Measurements from ENCODE around the gene GCNT3. TPM values are rescaled to one million over a fixed set of nuclear protein-coding genes. Genes with fewer than 3 reads are reported as not detected.
"Not testable (repeated sequence)": the region's sequence is repeated elsewhere in the genome, so short reads cannot be mapped to it uniquely, and the experiment has no call there.

Gene GCNT3
- total RNA-seq, 1 experiment from 2014 or later = 0.50 TPM

GRCh38 chr15:59615661-59616060 is 4.1 kb downstream of the GCNT3 start:
- DNase-seq (ENCODE audit: extremely low read depth, low read depth) = no peak

GRCh38 chr15:59616379-59616778 is 4.8 kb downstream of the GCNT3 start:
- no peak for DNase-seq (ENCODE audit: extremely low read depth, low read depth)

GRCh38 chr15:59618406-59618805 is 6.8 kb downstream of the GCNT3 start:
- no peak for DNase-seq (ENCODE audit: extremely low read depth, low read depth)

GRCh38 chr15:59622289-59622688 is 10.7 kb downstream of the GCNT3 start:
- DNase-seq (ENCODE audit: extremely low read depth, low read depth) = peak; percentile 71

GRCh38 chr15:59632714-59633113 is 21.1 kb downstream of the GCNT3 start:
- DNase-seq (ENCODE audit: extremely low read depth, low read depth) = peak; percentile 18

- DNase-seq (ENCODE audit: extremely low read depth, low read depth) = no peak
These were observed 24.6 kb downstream of the GCNT3 start for GRCh38 chr15:59636184-59636583.

- DNase-seq (ENCODE audit: extremely low read depth, low read depth) = not testable (repeated sequence)
These were observed 25.9 kb downstream of the GCNT3 start for GRCh38 chr15:59637507-59637906.

- DNase-seq (ENCODE audit: extremely low read depth, low read depth) = no peak
These were observed 30.8 kb downstream of the GCNT3 start for GRCh38 chr15:59642351-59642750.

- no peak for DNase-seq (ENCODE audit: extremely low read depth, low read depth)
These were observed 33.2 kb downstream of the GCNT3 start for GRCh38 chr15:59644756-59645155.

GRCh38 chr15:59645812-59646211 is 34.2 kb downstream of the GCNT3 start:
- not testable (repeated sequence) for DNase-seq (ENCODE audit: extremely low read depth, low read depth)

GRCh38 chr15:59646277-59646676 is 34.7 kb downstream of the GCNT3 start:
- DNase-seq (ENCODE audit: extremely low read depth, low read depth) = no peak

GRCh38 chr15:59647085-59647484 is 35.5 kb downstream of the GCNT3 start:
- DNase-seq (ENCODE audit: extremely low read depth, low read depth) = no peak

- no peak for DNase-seq (ENCODE audit: extremely low read depth, low read depth)
These were observed 38.0 kb downstream of the GCNT3 start for GRCh38 chr15:59649603-59650002.

- DNase-seq (ENCODE audit: extremely low read depth, low read depth) = no peak
These were observed 42.5 kb downstream of the GCNT3 start for GRCh38 chr15:59654046-59654445.

GRCh38 chr15:59656897-59657634 is 45.5 kb downstream of the GCNT3 start, which contains the start of gene GTF2A2:
Gene GTF2A2, minus strand, starts transcription at chr15:59657515. Its CDS starts 5,238 bp downstream, at chr15:59652277.
- DNase-seq (ENCODE audit: extremely low read depth, low read depth) = peak; percentile 89

- no peak for DNase-seq (ENCODE audit: extremely low read depth, low read depth)
These were observed 46.1 kb downstream of the GCNT3 start for GRCh38 chr15:59657635-59658125.

GRCh38 chr15:59659366-59659765 is 47.8 kb downstream of the GCNT3 start:
- no peak for DNase-seq (ENCODE audit: extremely low read depth, low read depth)

- no peak for DNase-seq (ENCODE audit: extremely low read depth, low read depth)
These were observed 50.7 kb downstream of the GCNT3 start for GRCh38 chr15:59662260-59662659.

GRCh38 chr15:59668556-59668955 is 57.0 kb downstream of the GCNT3 start:
- DNase-seq (ENCODE audit: extremely low read depth, low read depth) = no peak

Data from NCI-H460 (cell line).